Loucy (cell line): ENCODE measurements around the gene PTPRN2.

ENCODE experiments used
- CTCF ChIP-seq: fragments of 200-600 bp; sonication (generic); conservative IDR thresholded peaks from 2 replicates; pipeline ENCODE4 v1.5.1; 2014; ENCODE audit warnings: mild to moderate bottlenecking, antibody characterized with exemption, low read length
- EZH2phosphoT487 ChIP-seq: fragments of 200-600 bp; IDR thresholded peaks from 2 replicates; pipeline ENCODE4 v1.6.1; 2018; ENCODE audit warnings: antibody characterized with exemption, mild to moderate bottlenecking, moderate library complexity, borderline replicate concordance

DNA sequence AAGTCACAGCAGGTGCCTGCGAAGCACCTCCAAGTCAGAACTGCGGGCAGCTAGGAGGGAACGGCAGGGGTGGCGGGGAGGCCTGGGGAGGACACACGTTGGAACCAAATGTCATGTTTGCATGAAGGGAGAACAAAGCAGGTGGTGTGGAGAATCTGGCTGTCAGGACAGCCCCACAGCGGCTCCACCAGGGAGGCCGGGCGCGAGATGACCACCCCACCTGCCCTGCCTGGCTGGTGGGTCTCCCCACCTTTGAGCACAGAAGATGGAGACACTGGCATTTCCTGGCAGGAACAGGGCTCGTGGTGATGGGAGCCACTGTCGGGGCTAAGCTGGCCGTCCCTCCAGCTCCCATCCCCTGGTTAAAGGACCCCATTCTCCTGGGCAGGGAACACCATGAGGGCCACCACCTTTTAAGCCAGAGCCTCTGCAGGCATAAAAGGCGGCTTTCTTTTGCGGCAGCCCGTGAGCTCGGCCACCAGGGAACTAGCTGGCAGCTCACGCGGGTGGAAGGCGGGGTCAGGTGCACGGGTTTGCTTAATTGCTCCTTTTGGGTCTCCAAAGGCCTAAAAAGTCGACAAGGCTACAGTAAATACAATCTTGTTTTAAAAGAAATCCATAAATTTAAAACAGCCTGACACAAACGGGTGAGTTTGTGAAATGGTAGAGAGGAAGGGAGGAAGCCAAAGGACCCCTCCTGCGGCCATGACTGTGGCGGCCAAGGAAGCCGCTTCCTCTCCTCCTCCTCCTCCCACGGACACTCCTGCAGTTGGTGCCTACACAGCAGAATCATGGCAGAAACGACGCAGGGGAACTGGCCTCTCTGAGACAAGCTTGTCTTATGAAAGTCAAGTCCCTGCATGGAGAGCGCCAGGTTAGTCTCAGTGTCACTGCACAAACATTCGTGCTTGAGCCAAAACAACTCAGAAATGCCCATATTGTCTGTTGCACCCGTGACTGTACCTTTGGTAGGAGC, 1037.0 kb downstream of the PTPRN2 start:
- no peak for TF ChIP-seq CTCF
- no peak for TF ChIP-seq EZH2phosphoT487
